HG03558 (cell line): ENCODE measurements around the gene CITED4.

Source experiments
- ATAC-seq: cut with Tn5 transposase; IDR thresholded peaks from one replicate; pipeline ENCODE4 v1.9.1; 2021; ENCODE audit warnings: moderate number of reproducible peaks; ENCODE audit not compliant: unreplicated experiment; ENCODE audit errors: extremely low read depth

The CITED4 gene

DNA sequence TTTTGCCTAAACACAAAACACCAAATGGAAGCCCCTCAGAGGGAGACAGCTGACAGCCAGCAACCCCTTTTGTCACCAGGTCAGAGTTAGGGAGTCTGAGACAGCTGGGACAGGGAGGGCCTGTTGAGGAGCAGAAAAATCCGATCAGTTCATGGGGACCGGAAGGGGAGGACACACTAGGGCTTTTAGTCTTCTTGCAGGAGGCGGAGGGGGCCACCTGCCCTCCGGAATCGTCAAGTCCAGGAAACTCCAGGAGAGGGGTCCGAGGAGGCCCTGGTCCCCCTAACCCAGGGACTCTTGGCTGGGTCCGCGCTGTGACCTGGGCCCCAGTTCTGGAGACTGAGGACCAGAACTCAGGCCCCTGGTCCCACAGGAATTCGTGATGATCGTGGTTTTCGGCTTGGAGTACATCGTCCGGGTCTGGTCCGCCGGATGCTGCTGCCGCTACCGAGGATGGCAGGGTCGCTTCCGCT lies 44.3 kb downstream of the CITED4 start:
- no peak for ATAC-seq

DNA sequence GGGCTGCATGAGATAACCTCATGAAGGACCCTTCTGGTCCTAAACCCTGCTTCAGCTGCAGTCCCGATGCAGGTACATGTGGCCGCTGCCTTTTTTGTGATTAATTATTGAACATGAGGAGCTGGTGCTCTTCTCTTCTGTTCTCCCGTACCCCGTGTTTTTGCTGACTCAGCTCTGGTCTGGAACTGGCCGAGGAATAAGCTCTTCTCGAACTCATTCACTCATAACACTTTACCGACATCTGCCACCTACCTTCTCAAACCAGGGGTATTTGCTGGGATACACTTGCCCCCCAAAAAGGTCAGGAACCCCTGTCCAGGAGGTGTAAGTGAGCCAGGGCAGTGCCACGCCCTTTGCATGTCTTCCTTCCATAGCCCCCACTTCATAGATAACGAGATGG lies 46.7 kb downstream of the CITED4 start:
- ATAC-seq, result no peak
